Fibroblast of lung (primary cell): ENCODE measurements around the gene DGLUCY. TPM values are rescaled to one million over a fixed set of nuclear protein-coding genes. Genes with fewer than 3 reads are reported as not detected.

Experiments used
- DNase-seq, 2 donors: peaks; one replicate each; pipeline versions ENCODE4 v3.0.0 to v3.0.0-alpha.2; 2010; ENCODE audit warnings: low read depth in 2 of 2
- H2AFZ ChIP-seq: 2 replicates; pipeline ENCODE4 v1.5.1; 2012; ENCODE audit warnings: low read length, control low read depth, inconsistent platforms
- H3K27ac ChIP-seq: 2 replicates; pipeline ENCODE4 v1.5.1; 2011; ENCODE audit warnings: low read length, control low read depth; ENCODE audit not compliant: insufficient read depth
- H3K27me3 ChIP-seq: 2 replicates; pipeline ENCODE4 v1.5.1; 2011; ENCODE audit warnings: mild to moderate bottlenecking, low read length; ENCODE audit not compliant: control insufficient read depth, insufficient read depth
- H3K36me3 ChIP-seq: 2 replicates; pipeline ENCODE4 v1.5.1; 2011; ENCODE audit warnings: low read length; ENCODE audit not compliant: control insufficient read depth, insufficient read depth
- H3K4me1 ChIP-seq: 2 replicates; pipeline ENCODE4 v1.5.1; 2011; ENCODE audit warnings: low read length; ENCODE audit not compliant: control insufficient read depth, insufficient read depth; ENCODE audit errors: extremely low read depth
- H3K4me2 ChIP-seq: 2 replicates; pipeline ENCODE4 v1.5.1; 2011; ENCODE audit warnings: low read length, control low read depth; ENCODE audit not compliant: insufficient read depth; ENCODE audit errors: extremely low read depth
- H3K4me3 ChIP-seq, 4 experiments: fragments of 200-600 bp in 1 of 4; sonication (generic) in 1 of 4; replicated peaks in 1 of 4; 2 replicates each; pipeline ENCODE4 v1.5.1; 2011 to 2016; ENCODE audit warnings: low read length in 4 of 4, low read depth in 3 of 4, mild to moderate bottlenecking in 3 of 4, control low read depth in 2 of 4, inconsistent platforms in 1 of 4, mixed read lengths in 1 of 4; ENCODE audit not compliant: insufficient read depth in 1 of 4; ENCODE audit errors: control extremely low read depth in 1 of 4
- H3K79me2 ChIP-seq: 2 replicates; pipeline ENCODE4 v1.5.1; 2012; ENCODE audit warnings: mild to moderate bottlenecking, low read length, inconsistent platforms; ENCODE audit not compliant: control insufficient read depth, insufficient read depth
- H3K9ac ChIP-seq: 2 replicates; pipeline ENCODE4 v1.5.1; 2011; ENCODE audit warnings: mild to moderate bottlenecking, low read length, control low read depth; ENCODE audit not compliant: insufficient read depth
- H3K9me3 ChIP-seq: 2 replicates; pipeline ENCODE4 v1.5.1; 2012; ENCODE audit warnings: low read depth, low read length; ENCODE audit not compliant: control insufficient read depth, insufficient read depth
- H4K20me1 ChIP-seq: 2 replicates; pipeline ENCODE4 v1.5.1; 2011; ENCODE audit warnings: low read length; ENCODE audit not compliant: control insufficient read depth, insufficient read depth; ENCODE audit errors: extremely low read depth
- CTCF ChIP-seq, 2 donors: IDR thresholded peaks in 1 of 2; conservative IDR thresholded peaks in 1 of 2; 1 replicate in 1 of 2; 2 replicates in 1 of 2; pipeline ENCODE4 v1.5.1; 2011 to 2012; ENCODE audit warnings: low read length in 2 of 2, control low read depth in 1 of 2, inconsistent platforms in 1 of 2, low read depth in 1 of 2, mild to moderate bottlenecking in 1 of 2
- EZH2 ChIP-seq: IDR thresholded peaks from 2 replicates; pipeline ENCODE4 v1.5.1; 2012; ENCODE audit warnings: low read length, control low read depth, mild to moderate bottlenecking; ENCODE audit errors: missing control alignments
- polyA plus RNA-seq, 2 donors: library from polyadenylated mRNA; depleted of rRNA in 1 of 2; stranded (reverse) in 1 of 2; unstranded in 1 of 2; fragments of >200 nt; gene quantifications; 2 replicates each; pipeline ENCODE4 v1.2.1, GENCODE V29; 2011 to 2012; ENCODE audit warnings: missing spikeins in 1 of 2
- total RNA-seq: library from RNA; depleted of rRNA; stranded (reverse); fragments of >200 nt; gene quantifications from 2 replicates; pipeline ENCODE4 v1.2.1, GENCODE V29; 2014

The DGLUCY gene
- total and polyA plus RNA-seq, 2 donors (not counting 1 experiment from before 2014, with no cell fraction given) = 26.7 to 62.1 TPM

GRCh38 chr14:91231446-91231845, 117.6 kb downstream of the DGLUCY start:
- no peak for TF ChIP-seq CTCF (conservative IDR thresholded peaks at IDR 0.05 in 1 of 2, IDR thresholded peaks at IDR 0.05 in 1 of 2; ENCODE audit: low read depth in 1 of 2, low read length in 2 of 2)
- Histone ChIP-seq H3K36me3 (no peaks in the 10 kb centered on the region), H3K27me3 (no peaks in the 10 kb centered on the region), H3K4me3 (no peak overlapping the region), H3K27ac (no peak overlapping the region), H3K79me2 (no peaks in the 10 kb centered on the region), H3K9ac (no peak overlapping the region), H4K20me1 (no peaks in the 10 kb centered on the region), H3K4me2 (no peak overlapping the region), H3K4me1 (peaks cover 2% of the 10 kb centered on the region), H2AFZ (no peak overlapping the region), H3K9me3 (no peaks in the 10 kb centered on the region)
- DNase-seq = no peak

GRCh38 chr14:91232052-91232451, 118.2 kb downstream of the DGLUCY start:
- Histone ChIP-seq H3K4me1 (peaks cover 2% of the 10 kb centered on the region), H4K20me1 (no peaks in the 10 kb centered on the region), H3K36me3 (no peaks in the 10 kb centered on the region), H2AFZ (no peak overlapping the region), H3K4me2 (no peak overlapping the region), H3K79me2 (no peaks in the 10 kb centered on the region), H3K27ac (no peak overlapping the region), H3K27me3 (no peaks in the 10 kb centered on the region), H3K4me3 (no peak overlapping the region), H3K9ac (no peak overlapping the region), H3K9me3 (no peaks in the 10 kb centered on the region)
- TF ChIP-seq EZH2 (no peak), CTCF (conservative IDR thresholded peaks at IDR 0.05 in 1 of 2, IDR thresholded peaks at IDR 0.05 in 1 of 2; ENCODE audit: low read depth in 1 of 2, low read length in 2 of 2) (no peak)
- no peak for DNase-seq

GRCh38 chr14:91232603-91233002, 118.7 kb downstream of the DGLUCY start:
- H3K4me2 ChIP-seq = no peak overlapping the region
- no peaks in the 10 kb centered on the region for H3K9me3 ChIP-seq
- no peaks in the 10 kb centered on the region for H3K36me3 ChIP-seq
- no peaks in the 10 kb centered on the region for H3K27me3 ChIP-seq
- no peak overlapping the region for H3K27ac ChIP-seq
- no peak overlapping the region for H3K9ac ChIP-seq
- H2AFZ ChIP-seq = no peak overlapping the region
- TF ChIP-seq CTCF (conservative IDR thresholded peaks at IDR 0.05 in 1 of 2, IDR thresholded peaks at IDR 0.05 in 1 of 2; ENCODE audit: low read depth in 1 of 2, low read length in 2 of 2) (no peak), EZH2 (no peak)
- H3K79me2 ChIP-seq = no peaks in the 10 kb centered on the region
- DNase-seq = no peak
- H4K20me1 ChIP-seq = no peaks in the 10 kb centered on the region
- H3K4me3 ChIP-seq = no peak overlapping the region
- H3K4me1 ChIP-seq = peaks cover 2% of the 10 kb centered on the region
